ENCODE measurements around the gene CES3.
"Not testable (repeated sequence)": the region's sequence is repeated elsewhere in the genome, so short reads cannot be mapped to it uniquely, and the experiment has no call there.

DNA sequence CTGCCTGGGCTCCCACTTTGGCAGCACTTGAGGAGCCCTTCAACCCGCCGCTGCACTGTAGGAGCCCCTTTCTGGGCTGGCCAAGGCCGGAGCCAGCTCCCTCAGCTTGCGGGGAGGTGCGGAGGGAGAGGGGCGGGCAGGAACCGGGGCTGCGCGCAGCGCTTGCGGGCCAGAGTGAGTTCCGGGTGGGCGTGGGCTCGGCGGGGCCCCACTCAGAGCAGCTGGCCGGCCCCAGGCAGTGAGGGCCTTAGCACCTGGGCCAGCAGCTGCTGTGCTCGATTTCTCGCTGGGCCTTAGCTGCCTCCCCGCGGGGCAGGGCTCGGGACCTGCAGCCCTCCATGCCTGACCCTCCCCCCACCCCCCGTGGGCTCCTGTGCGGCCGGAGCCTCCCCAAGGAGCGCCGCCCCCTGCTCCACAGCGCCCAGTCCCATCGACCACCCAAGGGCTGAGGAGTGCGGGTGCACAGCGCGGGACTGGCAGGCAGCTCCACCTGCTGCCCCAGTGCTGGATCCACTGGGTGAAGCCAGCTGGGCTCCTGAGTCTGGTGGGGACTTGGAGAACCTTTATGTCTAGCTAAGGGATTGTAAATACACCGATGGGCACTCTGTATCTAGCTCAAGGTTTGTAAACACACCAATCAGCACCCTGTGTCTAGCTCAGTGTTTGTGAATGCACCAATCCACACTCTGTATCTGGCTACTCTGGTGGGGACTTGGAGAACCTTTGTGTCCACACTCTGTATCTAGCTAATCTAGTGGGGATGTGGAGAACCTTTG, 13.3 kb downstream of the CES3 start:
- not testable (repeated sequence) for TF ChIP-seq EZH2 (optimal IDR thresholded peaks at IDR 0.05; ENCODE audit: low read depth, low read length)
- TF ChIP-seq, protein P1, sequence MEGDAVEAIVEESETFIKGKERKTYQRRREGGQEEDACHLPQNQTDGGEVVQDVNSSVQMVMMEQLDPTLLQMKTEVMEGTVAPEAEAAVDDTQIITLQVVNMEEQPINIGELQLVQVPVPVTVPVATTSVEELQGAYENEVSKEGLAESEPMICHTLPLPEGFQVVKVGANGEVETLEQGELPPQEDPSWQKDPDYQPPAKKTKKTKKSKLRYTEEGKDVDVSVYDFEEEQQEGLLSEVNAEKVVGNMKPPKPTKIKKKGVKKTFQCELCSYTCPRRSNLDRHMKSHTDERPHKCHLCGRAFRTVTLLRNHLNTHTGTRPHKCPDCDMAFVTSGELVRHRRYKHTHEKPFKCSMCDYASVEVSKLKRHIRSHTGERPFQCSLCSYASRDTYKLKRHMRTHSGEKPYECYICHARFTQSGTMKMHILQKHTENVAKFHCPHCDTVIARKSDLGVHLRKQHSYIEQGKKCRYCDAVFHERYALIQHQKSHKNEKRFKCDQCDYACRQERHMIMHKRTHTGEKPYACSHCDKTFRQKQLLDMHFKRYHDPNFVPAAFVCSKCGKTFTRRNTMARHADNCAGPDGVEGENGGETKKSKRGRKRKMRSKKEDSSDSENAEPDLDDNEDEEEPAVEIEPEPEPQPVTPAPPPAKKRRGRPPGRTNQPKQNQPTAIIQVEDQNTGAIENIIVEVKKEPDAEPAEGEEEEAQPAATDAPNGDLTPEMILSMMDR (IDR thresholded peaks at IDR 0.05; ENCODE audit: low read length), result not testable (repeated sequence)

All from MM.1S (cell line).